Measurements from ENCODE around the gene IFIT3. TPM values are rescaled to one million over a fixed set of nuclear protein-coding genes. Genes with fewer than 3 reads are reported as not detected.

The IFIT3 gene
- total and polyA plus RNA-seq, 2 of the 8 experiments (the other 6 are each of a cell fraction or from before 2014, with no cell fraction given): 0.12 to 0.84 TPM

DNA sequence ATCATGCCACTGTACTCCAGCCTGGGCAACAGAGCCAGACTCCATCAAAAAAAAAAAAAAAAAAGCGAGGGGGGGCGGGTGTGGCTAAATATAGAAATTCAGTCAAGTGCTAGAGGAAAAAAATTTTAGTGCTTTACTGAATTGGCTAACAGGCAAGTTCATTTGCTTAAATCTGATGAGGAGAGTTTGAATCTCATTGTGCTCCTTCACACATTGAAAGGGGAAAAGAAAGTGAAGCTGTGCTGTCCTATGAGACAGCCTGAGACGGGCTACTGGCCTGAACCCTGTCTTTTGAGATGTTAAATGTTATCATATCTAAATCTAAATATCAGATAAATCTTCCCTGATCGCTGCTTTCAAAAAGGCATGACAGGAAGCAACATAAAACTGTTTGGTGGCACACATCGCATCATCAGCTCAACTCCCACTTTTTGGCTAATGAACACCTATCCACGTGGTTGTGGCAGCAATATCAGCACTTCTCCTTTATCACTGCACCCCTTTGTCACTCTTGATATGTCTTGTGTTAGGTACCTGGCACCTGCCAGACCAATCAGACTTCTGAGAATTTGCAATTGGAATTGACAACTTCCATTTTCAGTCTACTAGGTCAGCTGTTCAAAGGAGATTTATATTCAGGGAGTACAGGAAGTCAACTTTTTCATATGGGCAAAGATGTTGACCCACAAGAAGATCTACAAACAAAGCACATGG, 36.1 kb downstream of the IFIT3 start:
- CTCF ChIA-PET (ENCODE audit: partially characterized antibody): interaction anchor here (0.8 to 2.8 kb wide), 7 partner anchors 9 to 429 kb away, joined by 3 to 7 read pairs (median 3); no protein-coding TSS in a partner anchor
- FAIRE-seq: no peak

More for the DNA sequence above, 36.1 kb downstream of the IFIT3 start:
- WGBS, 2 experiments (ENCODE audit: extremely low coverage in 1 of 2, insufficient coverage in 1 of 2, insufficient read length in 1 of 2, insufficient replicate concordance in 2 of 2, low coverage in 1 of 2, low lambda C conversion rate in 2 of 2, missing lambda C conversion rate in 1 of 2): 95% methylated on average over 4 of the region's 6 CpGs; no CpG with 5 or more reads in 1 of the 2 experiments
- H3K4me1 ChIP-seq (replicated peaks in 1 of 4; ENCODE audit: control insufficient read depth in 3 of 4, insufficient read depth in 4 of 4, low read length in 3 of 4): peaks cover 0 to 6% (median 0%) of the 10 kb centered on the region in 4 experiments; a peak in 1 of 7 replicates
- no peaks in the 10 kb centered on the region; a peak in 1 of 8 replicates for H3K36me3 ChIP-seq (ENCODE audit: control insufficient read depth in 2 of 4, insufficient read depth in 4 of 4, low read length in 3 of 4)
- no peak overlapping the region for H4K91ac ChIP-seq (replicated peaks; ENCODE audit: insufficient read length, low read length)
- no peak overlapping the region for H3K4me3 ChIP-seq (ENCODE audit: extremely low read depth in 1 of 4, insufficient read depth in 2 of 4, low read depth in 3 of 4, low read length in 4 of 4)
- H4K5ac ChIP-seq (ENCODE audit: insufficient read length, low read depth, low read length): no peak overlapping the region
- no peak overlapping the region for H3K4ac ChIP-seq (replicated peaks; ENCODE audit: insufficient read length, low read depth, low read length)
- H3K18ac ChIP-seq (ENCODE audit: extremely low read depth, low read length): no peak overlapping the region
- no peak for DNase-seq (ENCODE audit: low read depth in 1 of 2, low spot score in 2 of 2)
- POLR2A ChIA-PET (ENCODE audit: partially characterized antibody): interaction anchor here (1.7 kb wide), 1 partner anchor 18 kb away, joined by 4 read pairs; no protein-coding TSS in a partner anchor
- H4K8ac ChIP-seq (ENCODE audit: extremely low read depth, insufficient read depth, low read length): no peak overlapping the region
- H2AK5ac ChIP-seq (ENCODE audit: low read depth, low read length): no peak overlapping the region
- H3K79me1 ChIP-seq (ENCODE audit: low read depth, low read length): no peaks in the 10 kb centered on the region
- no peak overlapping the region for H3K56ac ChIP-seq (replicated peaks; ENCODE audit: insufficient read length, low read depth, low read length)
- no peak overlapping the region for H2BK15ac ChIP-seq (ENCODE audit: low read length)
- no peak for TF ChIP-seq TCF12 (IDR thresholded peaks at IDR 0.05; ENCODE audit: low read depth, low read length)
- no peak for TF ChIP-seq CEBPB (IDR thresholded peaks at IDR 0.05; ENCODE audit: low read depth, low read length)
- no peak for TF ChIP-seq RXRA (IDR thresholded peaks at IDR 0.05; ENCODE audit: insufficient read depth, low read depth, low read length)
- no peak for TF ChIP-seq EGR1 (IDR thresholded peaks at IDR 0.05; ENCODE audit: borderline replicate concordance, low read depth, low read length)
- no peak for TF ChIP-seq SP1 (IDR thresholded peaks at IDR 0.05; ENCODE audit: low read depth, low read length)
- no peak for TF ChIP-seq BACH1 (IDR thresholded peaks at IDR 0.05; ENCODE audit: low read length)
- no peak for TF ChIP-seq SAP30 (IDR thresholded peaks at IDR 0.05; ENCODE audit: insufficient read depth, insufficient replicate concordance, low read length)
- TF ChIP-seq RFX5 (IDR thresholded peaks at IDR 0.05; ENCODE audit: borderline replicate concordance, low read depth, low read length): no peak
- TF ChIP-seq CREB1 (IDR thresholded peaks at IDR 0.05): no peak
- no peak for TF ChIP-seq ASH2L (IDR thresholded peaks at IDR 0.05; ENCODE audit: low read length)
- TF ChIP-seq, protein P1, sequence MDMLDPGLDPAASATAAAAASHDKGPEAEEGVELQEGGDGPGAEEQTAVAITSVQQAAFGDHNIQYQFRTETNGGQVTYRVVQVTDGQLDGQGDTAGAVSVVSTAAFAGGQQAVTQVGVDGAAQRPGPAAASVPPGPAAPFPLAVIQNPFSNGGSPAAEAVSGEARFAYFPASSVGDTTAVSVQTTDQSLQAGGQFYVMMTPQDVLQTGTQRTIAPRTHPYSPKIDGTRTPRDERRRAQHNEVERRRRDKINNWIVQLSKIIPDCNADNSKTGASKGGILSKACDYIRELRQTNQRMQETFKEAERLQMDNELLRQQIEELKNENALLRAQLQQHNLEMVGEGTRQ (IDR thresholded peaks at IDR 0.05; ENCODE audit: low read length): no peak
- H3K14ac ChIP-seq (ENCODE audit: insufficient read length): no peak overlapping the region
- H2BK20ac ChIP-seq (ENCODE audit: low read length): no peak overlapping the region
- no peaks in the 10 kb centered on the region for H3K79me2 ChIP-seq (ENCODE audit: control insufficient read depth in 1 of 2, insufficient read depth in 2 of 2, low read length in 2 of 2)
- no peak overlapping the region for H3K9ac ChIP-seq (replicated peaks in 1 of 4; ENCODE audit: extremely low read depth in 1 of 4, low read depth in 3 of 4, low read length in 3 of 4)
- no peak overlapping the region for H2AFZ ChIP-seq (ENCODE audit: low read length)
- H3K9me3 ChIP-seq (ENCODE audit: insufficient read depth in 2 of 2, low read depth in 1 of 2, low read length in 1 of 2): no peaks in the 10 kb centered on the region
- no peak overlapping the region for H3K27ac ChIP-seq (ENCODE audit: low read depth, low read length)
- no peak overlapping the region for H3K4me2 ChIP-seq (ENCODE audit: insufficient read depth in 1 of 2, low read depth in 2 of 2, low read length in 2 of 2)
- H2BK120ac ChIP-seq (replicated peaks; ENCODE audit: low read depth, low read length): no peak overlapping the region
- H3K23me2 ChIP-seq (ENCODE audit: low read depth, low read length): no peaks in the 10 kb centered on the region; the same call in 1 of the 2 replicates
- H3K23ac ChIP-seq (ENCODE audit: insufficient read length): no peak overlapping the region
- H4K20me1 ChIP-seq (replicated peaks in 1 of 2; ENCODE audit: control insufficient read depth in 1 of 2, insufficient read depth in 2 of 2, low read length in 2 of 2): no peaks in the 10 kb centered on the region
- no peak overlapping the region for H2BK5ac ChIP-seq (ENCODE audit: low read depth, low read length)
- no peaks in the 10 kb centered on the region for H3K27me3 ChIP-seq (replicated peaks in 1 of 4; ENCODE audit: control insufficient read depth in 3 of 4, extremely low read depth in 1 of 4, insufficient read depth in 3 of 4, low read length in 3 of 4)
- no peak overlapping the region for H2BK12ac ChIP-seq (ENCODE audit: low read depth, low read length)
